GM19023 (cell line): ENCODE data around the gene MAGEA3.
"Not testable (repeated sequence)": the region's sequence is repeated elsewhere in the genome, so short reads cannot be mapped to it uniquely, and the experiment has no call there.

Experiments used
- ATAC-seq: cut with Tn5 transposase; IDR thresholded peaks from one replicate; pipeline ENCODE4 v1.9.1; 2021; ENCODE audit warnings: mild to moderate bottlenecking, moderate library complexity; ENCODE audit not compliant: unreplicated experiment

Gene MAGEA3, protein sequence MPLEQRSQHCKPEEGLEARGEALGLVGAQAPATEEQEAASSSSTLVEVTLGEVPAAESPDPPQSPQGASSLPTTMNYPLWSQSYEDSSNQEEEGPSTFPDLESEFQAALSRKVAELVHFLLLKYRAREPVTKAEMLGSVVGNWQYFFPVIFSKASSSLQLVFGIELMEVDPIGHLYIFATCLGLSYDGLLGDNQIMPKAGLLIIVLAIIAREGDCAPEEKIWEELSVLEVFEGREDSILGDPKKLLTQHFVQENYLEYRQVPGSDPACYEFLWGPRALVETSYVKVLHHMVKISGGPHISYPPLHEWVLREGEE

DNA sequence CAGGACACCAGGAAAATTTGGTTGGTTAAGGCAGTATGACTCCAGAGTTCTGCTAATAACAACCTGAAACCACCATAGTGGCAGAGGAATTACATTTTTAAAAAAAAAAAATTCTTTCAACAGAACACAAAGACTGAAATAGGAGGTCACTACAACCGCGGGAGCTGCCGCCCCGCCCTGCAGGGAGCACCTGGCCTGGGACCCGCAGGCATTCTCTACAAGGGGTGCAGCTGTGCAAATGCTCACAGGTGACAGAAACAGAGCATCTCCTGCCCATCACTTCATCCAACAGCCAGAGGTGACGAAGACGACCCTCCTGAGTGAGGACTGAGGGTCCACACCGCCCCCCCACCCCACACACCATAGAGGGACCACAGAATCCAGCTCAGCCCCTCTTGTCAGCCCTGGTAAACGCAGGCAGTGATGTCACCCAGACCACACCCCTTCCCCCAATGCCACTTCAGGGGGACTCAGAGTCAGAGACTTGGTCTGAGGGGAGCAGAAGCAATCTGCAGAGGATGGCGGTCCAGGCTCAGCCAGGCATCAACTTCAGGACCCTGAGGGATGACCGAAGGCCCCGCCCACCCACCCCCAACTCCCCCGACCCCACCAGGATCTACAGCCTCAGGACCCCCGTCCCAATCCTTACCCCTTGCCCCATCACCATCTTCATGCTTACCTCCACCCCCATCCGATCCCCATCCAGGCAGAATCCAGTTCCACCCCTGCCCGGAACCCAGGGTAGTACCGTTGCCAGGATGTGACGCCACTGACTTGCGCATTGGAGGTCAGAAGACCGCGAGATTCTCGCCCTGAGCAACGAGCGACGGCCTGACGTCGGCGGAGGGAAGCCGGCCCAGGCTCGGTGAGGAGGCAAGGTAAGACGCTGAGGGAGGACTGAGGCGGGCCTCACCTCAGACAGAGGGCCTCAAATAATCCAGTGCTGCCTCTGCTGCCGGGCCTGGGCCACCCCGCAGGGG, at the start of gene MAGEA3:
Gene MAGEA3, plus strand, starts transcription at position 843 of the 980 bp plus-strand sequence. CDS start 2,039 bp downstream, outside the sequence.
- ATAC-seq: not testable (repeated sequence)

DNA sequence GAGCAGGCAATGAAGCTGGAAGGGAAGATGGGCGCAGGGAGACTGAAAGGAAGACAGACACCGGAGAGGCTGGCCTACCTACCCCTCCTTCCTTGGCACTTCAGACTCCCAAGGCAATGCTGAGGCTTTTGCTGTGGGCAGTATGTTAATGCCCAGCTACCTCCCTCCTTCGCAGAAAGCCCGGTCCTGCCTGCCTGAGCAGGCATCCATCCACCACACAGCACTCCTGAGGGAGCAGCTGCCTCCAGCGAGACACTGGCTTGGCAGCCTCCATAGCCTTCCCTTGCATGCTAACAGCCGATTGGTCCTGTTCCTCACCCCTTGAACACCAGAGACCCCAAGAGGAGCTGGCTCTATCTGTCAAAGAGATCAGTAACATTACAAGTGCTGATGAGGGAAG, 46.5 kb upstream of the MAGEA3 start:
- ATAC-seq: no peak

DNA sequence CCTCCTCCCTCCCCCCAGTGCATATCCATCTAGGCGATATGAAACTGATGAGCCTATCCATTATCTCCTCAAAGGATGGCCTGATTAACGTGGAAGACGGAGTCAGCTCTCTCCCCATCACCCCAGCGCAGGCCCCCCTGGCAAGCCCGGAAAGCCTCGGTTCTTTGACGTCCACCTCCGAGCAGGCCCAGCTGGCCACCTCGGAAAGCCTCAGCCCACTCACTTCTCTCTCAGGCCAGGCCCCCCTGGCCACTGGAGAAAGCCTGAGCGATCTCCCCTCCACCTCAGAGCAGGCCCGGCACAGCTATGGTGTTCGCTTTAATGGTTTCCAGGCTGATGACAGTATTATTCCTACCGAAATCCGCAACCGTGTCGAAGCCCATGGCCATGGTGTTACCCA, 46.1 kb upstream of the MAGEA3 start:
- no peak for ATAC-seq

DNA sequence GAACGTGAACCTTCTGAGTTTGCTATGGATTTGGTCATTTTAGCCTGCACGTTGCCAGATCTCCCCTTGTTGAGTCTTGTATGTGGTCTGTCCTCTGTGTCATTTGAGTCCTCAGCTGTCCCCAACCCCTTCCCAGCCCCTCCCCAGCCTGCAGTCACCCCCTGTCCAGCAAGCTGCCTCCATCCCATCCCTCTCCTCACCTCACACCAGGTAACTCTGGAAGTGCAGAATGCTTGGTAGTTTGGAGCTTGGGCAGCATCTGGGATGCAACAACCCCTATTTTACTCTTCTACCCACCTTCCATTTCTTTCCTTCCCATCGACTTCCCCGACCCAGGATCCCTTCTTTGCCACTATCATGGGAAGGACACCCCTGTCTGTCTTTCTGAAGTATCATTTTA, 42.5 kb upstream of the MAGEA3 start:
- ATAC-seq: no peak

DNA sequence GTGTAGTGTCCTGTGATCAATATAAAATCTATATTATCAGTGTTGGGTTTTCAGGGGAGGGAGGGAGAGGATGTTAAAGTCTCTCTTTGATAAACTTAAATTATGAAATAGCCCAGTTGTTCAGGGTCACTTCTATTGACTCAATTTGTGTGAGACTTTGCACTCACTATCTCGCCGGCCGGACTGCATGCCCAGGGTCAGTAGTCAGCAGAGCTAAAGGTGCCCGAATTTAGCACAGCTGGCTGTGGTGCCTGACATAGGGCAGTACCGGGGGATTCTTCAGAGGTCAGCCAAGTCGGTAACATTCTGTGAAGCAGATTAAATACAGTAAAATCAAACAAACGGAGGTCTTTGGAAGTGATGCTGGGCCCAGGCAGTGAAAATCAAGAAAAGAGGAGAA, 41.7 kb upstream of the MAGEA3 start:
- no peak for ATAC-seq

DNA sequence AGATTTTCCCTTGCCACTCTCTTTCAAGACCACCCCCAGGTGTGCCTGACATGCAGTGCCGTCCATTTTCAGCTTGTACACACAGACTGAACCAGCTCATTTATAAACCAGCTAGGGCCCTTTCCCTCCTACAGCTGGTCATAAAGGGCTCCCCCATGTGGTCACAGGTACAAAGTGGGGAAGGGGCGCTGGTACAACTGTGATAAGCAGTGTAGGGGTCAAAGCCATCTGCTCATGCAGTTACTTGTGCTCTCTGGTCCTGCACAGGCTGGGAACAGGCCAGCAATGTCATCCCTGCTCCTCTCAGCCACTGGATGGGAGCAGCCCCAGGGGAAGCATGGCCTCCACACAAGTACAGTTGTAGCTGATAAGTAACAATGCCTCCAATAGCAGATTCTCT, 40.3 kb upstream of the MAGEA3 start:
- no peak for ATAC-seq

DNA sequence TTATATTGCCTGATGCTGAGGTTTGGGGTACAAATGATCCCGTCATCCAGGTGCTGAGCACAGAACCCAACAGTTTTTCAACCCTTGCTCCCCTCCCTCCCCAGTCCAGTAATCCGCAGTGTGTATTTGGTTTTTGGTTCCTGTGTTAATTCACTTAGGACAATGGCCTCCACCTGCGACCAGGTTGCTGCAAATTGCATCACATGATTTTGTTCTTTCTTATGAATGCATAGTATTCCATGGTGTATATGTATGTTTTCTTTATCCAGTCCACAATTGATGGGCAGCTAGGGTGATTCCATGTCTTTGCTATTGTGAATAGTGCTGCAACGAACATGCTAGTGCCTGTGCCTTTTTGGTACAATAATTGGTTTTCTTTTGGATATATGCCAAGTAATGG, 35.5 kb upstream of the MAGEA3 start:
- no peak for ATAC-seq

DNA sequence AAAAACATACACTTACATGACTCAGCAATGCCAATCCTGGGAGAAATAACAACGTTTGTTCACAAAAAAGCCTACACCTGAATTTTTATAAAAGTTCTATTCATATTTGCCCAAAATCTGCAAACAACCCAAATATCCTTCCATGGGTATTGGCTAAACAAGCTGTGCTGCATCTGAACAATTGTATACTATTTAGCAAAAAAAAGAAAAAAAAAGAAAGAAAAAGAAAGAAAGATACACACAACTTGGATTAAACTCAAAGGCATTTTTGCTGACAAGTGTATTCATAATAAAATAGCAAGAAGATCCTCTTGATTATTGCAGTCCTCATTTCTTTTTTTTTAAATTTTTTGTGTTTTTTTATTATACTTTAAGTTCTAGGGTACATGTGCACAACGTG, 24.5 kb upstream of the MAGEA3 start:
- no peak for ATAC-seq

DNA sequence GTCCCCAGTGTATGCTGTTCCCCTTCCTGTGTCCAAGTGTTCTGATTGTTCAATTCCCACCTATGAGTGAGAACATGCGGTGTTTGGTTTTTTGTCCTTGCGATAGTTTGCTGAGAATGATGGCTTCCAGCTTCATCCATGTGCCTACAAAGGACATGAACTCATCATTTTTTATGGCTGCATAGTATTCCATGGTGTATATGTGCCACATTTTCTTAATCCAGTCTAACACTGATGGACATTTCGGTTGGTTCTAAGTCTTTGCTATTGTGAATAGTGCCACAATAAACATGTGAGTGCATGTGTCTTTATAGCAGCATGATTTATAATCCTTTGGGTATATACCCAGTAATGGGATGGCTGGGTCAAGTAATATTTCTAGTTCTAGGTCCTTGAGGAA, 23.9 kb upstream of the MAGEA3 start:
- ATAC-seq: not testable (repeated sequence)

DNA sequence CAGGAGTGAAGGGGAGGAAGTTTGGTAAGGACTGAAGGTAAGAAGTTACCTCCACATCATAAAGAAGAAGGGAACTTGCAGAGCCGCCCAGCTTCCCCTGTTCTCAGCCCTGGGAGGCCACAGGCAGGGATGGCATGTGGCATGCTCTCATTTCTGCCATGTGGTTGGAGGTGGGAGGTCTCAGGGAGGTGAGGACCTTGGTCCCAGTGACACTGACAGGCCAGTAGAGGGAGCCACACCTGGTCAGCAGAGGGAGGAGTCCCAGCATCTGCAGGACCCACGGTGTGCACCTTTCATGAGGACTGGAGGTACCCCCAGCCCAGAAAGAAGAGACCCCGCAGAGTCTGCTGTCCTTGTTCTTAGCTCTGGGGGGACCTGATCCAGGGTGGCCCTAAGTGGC, 17.6 kb upstream of the MAGEA3 start:
- ATAC-seq: peak; percentile 88

DNA sequence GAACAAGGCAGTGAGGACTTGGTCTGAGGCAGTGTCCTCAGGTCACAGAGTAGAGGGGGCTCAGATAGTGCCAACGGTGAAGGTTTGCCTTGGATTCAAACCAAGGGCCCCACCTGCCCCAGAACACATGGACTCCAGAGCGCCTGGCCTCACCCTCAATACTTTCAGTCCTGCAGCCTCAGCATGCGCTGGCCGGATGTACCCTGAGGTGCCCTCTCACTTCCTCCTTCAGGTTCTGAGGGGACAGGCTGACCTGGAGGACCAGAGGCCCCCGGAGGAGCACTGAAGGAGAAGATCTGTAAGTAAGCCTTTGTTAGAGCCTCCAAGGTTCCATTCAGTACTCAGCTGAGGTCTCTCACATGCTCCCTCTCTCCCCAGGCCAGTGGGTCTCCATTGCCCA, 1.8 kb downstream of the MAGEA3 start:
- not testable (repeated sequence) for ATAC-seq

DNA sequence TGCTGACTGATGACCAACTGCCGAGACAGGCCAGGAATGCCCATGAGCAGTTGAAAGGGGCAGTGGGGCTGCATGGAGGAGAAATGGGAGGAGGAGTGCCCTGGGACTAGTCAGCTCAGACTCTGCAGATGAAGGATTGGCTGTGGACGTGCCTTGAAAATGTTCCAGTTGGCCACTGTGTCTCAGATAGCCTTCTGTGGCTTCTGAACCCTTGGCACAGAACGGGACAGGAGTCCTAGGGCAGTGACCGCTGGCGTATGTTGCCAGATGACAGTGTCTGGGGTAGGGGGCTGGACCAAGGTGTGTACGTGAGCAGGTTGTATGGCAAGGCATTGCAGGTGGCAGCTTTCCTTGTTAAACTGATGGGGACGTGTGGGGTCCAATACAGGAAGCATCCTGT, 7.9 kb downstream of the MAGEA3 start:
- not testable (repeated sequence) for ATAC-seq

DNA sequence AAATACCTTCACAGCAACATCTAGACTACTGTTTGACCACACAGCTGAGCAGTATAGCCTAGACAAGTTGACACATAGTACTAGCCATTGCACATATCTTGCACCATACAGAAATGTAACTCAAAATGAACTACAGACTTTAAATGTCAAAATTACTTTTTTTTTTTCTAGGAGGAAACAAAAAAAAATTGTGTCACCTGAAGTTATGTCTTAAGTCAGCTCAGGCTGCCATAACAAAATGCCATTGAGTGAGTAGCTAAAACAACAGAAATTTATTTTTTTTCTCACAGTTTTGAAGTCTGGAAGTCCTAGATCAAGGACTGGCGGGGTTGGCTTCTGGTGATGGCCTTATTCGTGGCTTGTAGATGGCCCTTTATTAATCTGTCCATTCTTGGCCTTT, 10.6 kb downstream of the MAGEA3 start, which contains the start of gene CSAG2:
Gene CSAG2, minus strand, starts transcription at position 101 of the 400 bp plus-strand sequence. CDS start 161 bp downstream, outside the sequence.
- not testable (repeated sequence) for ATAC-seq

DNA sequence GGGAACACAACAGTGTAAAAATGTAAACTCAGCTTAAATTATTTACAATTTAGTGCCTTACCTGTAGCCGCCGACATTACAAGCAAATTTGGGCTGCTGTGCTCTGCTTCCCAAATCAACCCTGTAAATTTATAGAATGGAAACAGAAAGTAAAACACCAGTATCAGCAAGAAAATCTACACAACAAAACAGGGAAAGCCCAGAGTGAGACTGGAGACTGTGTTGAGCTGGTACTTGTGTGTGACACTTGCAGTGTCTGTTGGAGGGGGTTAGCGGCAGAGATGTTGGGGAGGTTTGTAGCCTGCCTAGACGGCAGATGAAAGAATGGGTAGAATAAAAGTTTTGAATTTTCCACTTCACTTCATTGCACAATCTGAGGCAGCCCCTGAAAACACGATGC, 14.6 kb downstream of the MAGEA3 start:
- ATAC-seq: not testable (repeated sequence)

DNA sequence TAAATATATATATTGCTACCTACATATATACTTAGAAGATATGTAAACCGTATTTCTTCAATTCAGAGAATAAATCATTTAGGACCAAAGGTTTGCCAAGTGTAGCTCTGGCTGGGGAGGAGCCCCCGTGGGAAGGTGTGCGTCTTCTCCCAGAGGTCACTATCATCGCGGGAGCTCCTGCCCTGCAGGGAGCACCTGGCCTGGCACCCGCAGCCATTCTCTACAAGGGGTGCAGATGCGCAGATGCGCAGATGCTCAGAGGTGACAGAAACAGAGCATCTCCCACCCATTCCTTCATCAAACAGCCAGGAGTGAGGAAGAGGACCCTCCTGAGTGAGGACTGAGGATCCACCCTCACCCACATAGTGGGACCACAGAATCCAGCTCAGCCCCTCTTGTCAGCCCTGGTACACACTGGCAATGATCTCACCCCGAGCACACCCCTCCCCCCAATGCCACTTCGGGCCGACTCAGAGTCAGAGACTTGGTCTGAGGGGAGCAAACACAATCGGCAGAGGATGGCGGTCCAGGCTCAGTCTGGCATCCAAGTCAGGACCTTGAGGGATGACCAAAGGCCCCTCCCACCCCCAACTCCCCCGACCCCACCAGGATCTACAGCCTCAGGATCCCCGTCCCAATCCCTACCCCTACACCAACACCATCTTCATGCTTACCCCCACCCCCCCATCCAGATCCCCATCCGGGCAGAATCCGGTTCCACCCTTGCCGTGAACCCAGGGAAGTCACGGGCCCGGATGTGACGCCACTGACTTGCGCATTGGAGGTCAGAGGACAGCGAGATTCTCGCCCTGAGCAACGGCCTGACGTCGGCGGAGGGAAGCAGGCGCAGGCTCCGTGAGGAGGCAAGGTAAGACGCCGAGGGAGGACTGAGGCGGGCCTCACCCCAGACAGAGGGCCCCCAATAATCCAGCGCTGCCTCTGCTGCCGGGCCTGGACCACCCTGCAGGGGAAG, 15.5 kb downstream of the MAGEA3 start, which contains the start of gene MAGEA2B:
Gene MAGEA2B, plus strand, starts transcription at position 814 of the 973 bp plus-strand sequence. CDS start 2,479 bp downstream, outside the sequence.
- ATAC-seq: not testable (repeated sequence)

DNA sequence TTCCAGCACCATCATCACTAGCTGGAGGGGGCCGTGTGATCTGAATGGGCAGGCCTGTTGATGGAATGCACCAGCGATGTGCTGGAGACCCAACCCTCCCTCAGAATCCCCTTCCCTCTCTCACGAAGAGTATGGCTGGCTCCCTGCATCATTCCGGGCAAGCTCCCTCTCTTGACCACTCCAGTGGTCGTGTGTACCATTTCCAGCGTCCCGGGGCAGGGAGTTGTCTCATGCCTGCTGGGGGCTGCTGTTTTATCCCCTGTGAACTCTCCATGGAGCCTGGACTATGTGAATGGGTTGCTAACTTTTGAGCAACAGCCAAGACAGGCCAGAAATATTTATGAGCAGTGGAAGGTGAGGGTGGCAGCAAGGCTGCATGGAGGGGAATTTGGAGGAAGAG, 26.8 kb downstream of the MAGEA3 start:
- ATAC-seq: no peak

DNA sequence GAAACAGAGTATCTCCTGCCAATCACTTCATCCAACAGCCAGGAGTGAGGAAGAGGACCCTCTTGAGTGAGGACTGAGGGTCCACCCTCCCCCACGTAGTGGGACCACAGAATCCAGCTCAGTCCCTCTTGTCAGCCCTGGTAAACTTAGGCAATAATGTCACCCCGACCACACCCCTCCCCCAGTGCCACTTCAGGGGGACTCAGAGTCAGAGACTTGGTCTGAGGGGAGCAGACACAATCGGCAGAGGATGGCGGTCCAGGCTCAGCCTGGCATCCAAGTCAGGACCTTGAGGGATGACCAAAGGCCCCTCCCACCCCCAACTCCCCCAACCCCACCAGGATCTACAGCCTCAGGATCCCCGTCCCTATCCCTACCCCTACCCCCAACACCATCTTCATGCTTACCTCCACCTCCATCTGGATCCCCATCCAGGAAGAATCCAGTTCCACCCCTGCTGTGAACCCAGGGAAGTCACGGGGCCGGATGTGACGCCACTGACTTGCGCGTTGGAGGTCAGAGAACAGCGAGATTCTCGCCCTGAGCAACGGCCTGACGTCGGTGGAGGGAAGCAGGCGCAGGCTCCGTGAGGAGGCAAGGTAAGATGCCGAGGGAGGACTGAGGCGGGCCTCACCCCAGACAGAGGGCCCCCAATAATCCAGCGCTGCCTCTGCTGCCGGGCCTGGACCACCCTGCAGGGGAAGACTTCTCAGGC, 34.8 kb downstream of the MAGEA3 start, which contains the start of the genes CSAG1 and MAGEA12:
Gene CSAG1, minus strand, starts transcription at position 461 of the 715 bp plus-strand sequence. CDS start 1,261 bp downstream, outside the sequence.
Gene MAGEA12, plus strand, starts transcription at position 497 of the 715 bp plus-strand sequence. CDS start 2,405 bp downstream, outside the sequence.
- no peak for ATAC-seq

DNA sequence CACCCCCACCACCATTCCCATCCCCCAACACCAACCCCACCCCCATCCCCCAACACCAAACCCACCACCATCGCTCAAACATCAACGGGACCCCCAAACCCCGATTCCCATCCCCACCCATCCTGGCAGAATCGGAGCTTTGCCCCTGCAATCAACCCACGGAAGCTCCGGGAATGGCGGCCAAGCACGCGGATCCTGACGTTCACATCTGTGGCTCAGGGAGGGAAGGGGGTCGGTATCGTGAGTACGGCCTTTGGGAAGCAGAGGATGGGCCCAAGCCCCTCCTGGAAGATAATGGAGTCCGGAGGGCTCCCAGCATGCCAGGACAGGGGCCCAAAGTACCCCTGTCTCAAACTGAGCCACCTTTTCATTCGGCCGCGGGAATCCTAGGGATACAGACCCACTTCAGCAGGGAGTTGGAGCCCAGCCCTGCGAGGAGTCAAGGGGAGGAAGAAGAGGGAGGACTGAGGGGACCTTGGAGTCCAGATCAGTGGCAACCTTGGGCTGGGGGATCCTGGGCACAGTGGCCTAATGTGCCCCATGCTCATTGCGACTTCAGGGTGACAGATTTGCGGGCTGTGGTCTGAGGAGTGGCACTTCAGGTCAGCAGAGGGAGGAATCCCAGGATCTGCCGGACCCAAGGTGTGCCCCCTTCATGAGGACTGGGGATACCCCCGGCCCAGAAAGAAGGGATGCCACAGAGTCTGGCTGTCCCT, 35.7 kb downstream of the MAGEA3 start:
- not testable (repeated sequence) for ATAC-seq

DNA sequence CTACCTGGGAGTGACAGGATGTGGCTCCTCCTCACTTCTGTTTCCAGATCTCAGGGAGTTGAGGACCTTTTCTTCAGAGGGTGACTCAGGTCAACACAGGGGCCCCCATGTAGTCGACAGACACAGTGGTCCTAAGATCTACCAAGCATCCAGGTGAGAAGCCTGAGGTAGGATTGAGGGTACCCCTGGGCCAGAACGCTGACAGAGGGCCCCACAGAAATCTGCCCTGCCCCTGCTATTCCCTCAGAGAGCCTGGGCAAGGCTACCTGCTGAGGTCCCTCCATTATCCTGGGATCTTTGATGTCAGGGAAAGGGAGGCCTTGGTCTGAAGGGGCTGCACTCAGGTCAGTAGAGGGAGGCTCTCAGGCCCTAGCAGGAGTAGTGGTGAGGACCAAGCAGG, 36.5 kb downstream of the MAGEA3 start:
- ATAC-seq: no peak
